K562 (cell line): ENCODE results near the gene CACNA1I. TPM values are rescaled to one million over a fixed set of nuclear protein-coding genes. Genes with fewer than 3 reads are reported as not detected.

Experiments
- ATAC-seq: fragments of 200-7000 bp; cut with Tn5 transposase; 3 replicates; pipeline ENCODE4 v1.9.1; 2020; ENCODE audit warnings: moderate library complexity
- BruUV-seq: library from RNA; stranded (reverse); fragments of 400-500 nt; replicated peaks from 2 replicates; lab custom pipeline; 2021; lab: Mats Ljungman, UMichigan
- CTCF ChIA-PET: fragments of 300-600 bp; formaldehyde crosslinking; extraction: SDS; loops from one replicate; lab custom pipeline; 2021; ENCODE audit warnings: low intra/inter-chr PET ratio; lab: Yijun Ruan, JAX
- POLR2A ChIA-PET: fragments of 300-600, 350-650 bp; sonication (Branson Sonifier 250); formaldehyde crosslinking; extraction: SDS; loops from one replicate; lab custom pipeline; 2021; ENCODE audit warnings: antibody characterized with exemption, inconsistent platforms; lab: Yijun Ruan, JAX
- DNase-seq, 4 experiments: peaks; one replicate each; pipeline versions ENCODE4 v3.0.0 to v3.0.0-alpha.2; 2011 to 2018; ENCODE audit warnings: low spot score in 3 of 4, mixed read lengths in 3 of 4; ENCODE audit errors: extremely low read depth in 1 of 4
- FAIRE-seq: peaks from 2 replicates; lab custom pipeline; 2011; peaks lifted over from hg19 to GRCh38; lab: Jason Lieb, UNC
- H2AFZ ChIP-seq: 2 replicates; pipeline ENCODE4 v1.6.0; 2011; ENCODE audit warnings: low read depth, low read length, control low read depth, inconsistent platforms
- H3K27ac ChIP-seq: fragments of 200-600 bp; 3 replicates; pipeline ENCODE4 v1.8.0; 2011; ENCODE audit warnings: low read depth, mild to moderate bottlenecking, control low read depth, inconsistent platforms, low read length, moderate library complexity, mixed read lengths; ENCODE audit errors: extremely low read depth
- H3K27me3 ChIP-seq, 2 experiments: fragments of 300-600 bp in 1 of 2; 2 replicates in 1 of 2; 3 replicates in 1 of 2; pipeline versions ENCODE4 v1.6.0 to v1.8.0; 2011; ENCODE audit warnings: inconsistent platforms in 2 of 2, low read length in 2 of 2, mild to moderate bottlenecking in 1 of 2, mixed read lengths in 1 of 2, moderate library complexity in 1 of 2; ENCODE audit not compliant: control insufficient read depth in 2 of 2, insufficient read depth in 2 of 2
- H3K36me3 ChIP-seq: fragments of 300-600 bp; 3 replicates; pipeline ENCODE4 v1.8.0; 2011; ENCODE audit warnings: mild to moderate bottlenecking, low read length, inconsistent platforms; ENCODE audit not compliant: control insufficient read depth, insufficient read depth
- H3K4me1 ChIP-seq, 2 experiments: fragments of 200-600 bp in 1 of 2; replicated peaks in 1 of 2; 2 replicates in 1 of 2; 3 replicates in 1 of 2; pipeline versions ENCODE4 v1.5.1 to v1.8.0; 2011; ENCODE audit warnings: inconsistent platforms in 2 of 2, low read length in 2 of 2, mild to moderate bottlenecking in 1 of 2, mixed read lengths in 1 of 2, moderate library complexity in 1 of 2; ENCODE audit not compliant: control insufficient read depth in 2 of 2, insufficient read depth in 2 of 2
- H3K4me2 ChIP-seq: 2 replicates; pipeline ENCODE4 v1.6.1; 2011; ENCODE audit warnings: low read length, control low read depth, inconsistent platforms, mixed read lengths; ENCODE audit not compliant: insufficient read depth
- H3K4me3 ChIP-seq: fragments of 200-600 bp; sonication (generic), shearing (Covaris generic); 2 replicates; pipeline ENCODE4 v1.5.1; 2016; ENCODE audit warnings: control low read depth, inconsistent platforms
- H3K79me2 ChIP-seq: fragments of 200-600 bp; 3 replicates; pipeline ENCODE4 v1.8.0; 2011; ENCODE audit warnings: low read length, inconsistent platforms; ENCODE audit not compliant: control insufficient read depth, insufficient read depth
- H3K9ac ChIP-seq, 2 experiments: 2 replicates each; pipeline versions ENCODE4 v1.6.0 to v1.6.1; 2011; ENCODE audit warnings: low read depth in 2 of 2, low read length in 2 of 2, control low read depth in 1 of 2, inconsistent platforms in 1 of 2, mild to moderate bottlenecking in 1 of 2, mixed read lengths in 1 of 2; ENCODE audit not compliant: insufficient read depth in 1 of 2
- H3K9me1 ChIP-seq: one replicate; pipeline ENCODE4 v1.6.0; 2011; ENCODE audit warnings: inconsistent platforms, mild to moderate bottlenecking, low read length, moderate library complexity; ENCODE audit not compliant: control insufficient read depth, insufficient read depth
- H3K9me3 ChIP-seq: replicated peaks from 2 replicates; pipeline ENCODE4 v1.5.1; 2011; ENCODE audit warnings: low read depth, low read length, inconsistent platforms; ENCODE audit not compliant: control insufficient read depth, insufficient read depth
- H4K20me1 ChIP-seq: replicated peaks from 2 replicates; pipeline ENCODE4 v1.6.1; 2011; ENCODE audit warnings: low read length, inconsistent platforms, mixed read lengths; ENCODE audit not compliant: control insufficient read depth, insufficient read depth
- CC2D1A ChIP-seq: fragments of 450-650 bp; IDR thresholded peaks from 2 replicates; pipeline ENCODE4 v1.6.1; 2017; ENCODE audit warnings: mild to moderate bottlenecking
- CGGBP1 ChIP-seq: fragments of 250-450 bp; sonication (Bioruptor Pico); IDR thresholded peaks from 2 replicates; pipeline ENCODE4 v1.9.0; 2021; ENCODE audit warnings: mild to moderate bottlenecking
- COPS2 ChIP-seq: fragments of 450-650 bp; conservative IDR thresholded peaks from 2 replicates; pipeline ENCODE4 v1.6.1; 2016; ENCODE audit warnings: mild to moderate bottlenecking, moderate library complexity
- HMG20B ChIP-seq: fragments of 250-450 bp; sonication (Bioruptor Pico); IDR thresholded peaks from 2 replicates; pipeline ENCODE4 v1.5.0; 2021; ENCODE audit warnings: mild to moderate bottlenecking
- MBD2 ChIP-seq: sonication (generic); IDR thresholded peaks from 2 replicates; pipeline ENCODE4 v1.6.1; 2016; ENCODE audit warnings: low read depth, borderline replicate concordance
- MEF2A ChIP-seq: IDR thresholded peaks from 2 replicates; pipeline ENCODE4 v1.6.1; 2011; ENCODE audit warnings: low read depth, mild to moderate bottlenecking, low read length, moderate library complexity; ENCODE audit not compliant: control insufficient read depth
- MYBL2 ChIP-seq, 2 experiments: fragments of 450-650 bp in 1 of 2; sonication (generic) in 1 of 2; formaldehyde crosslinking in 1 of 2; IDR thresholded peaks; 2 replicates each; pipeline versions ENCODE4 v1.6.1 to v1.8.1; 2017 to 2022; ENCODE audit warnings: borderline replicate concordance in 1 of 2, inconsistent platforms in 1 of 2, low read depth in 1 of 2, mild to moderate bottlenecking in 1 of 2, missing genetic modification reagents in 1 of 2, moderate library complexity in 1 of 2
- PHF8 ChIP-seq: fragments of 200-600 bp; sonication (generic); IDR thresholded peaks from 2 replicates; pipeline ENCODE4 v1.6.1; 2012; ENCODE audit warnings: mixed run types, mild to moderate bottlenecking, inconsistent platforms, low read length, moderate library complexity, borderline replicate concordance
- PRDM10 ChIP-seq: fragments of 450-650 bp; IDR thresholded peaks from 2 replicates; pipeline ENCODE4 v1.6.1; 2018; ENCODE audit not compliant: partially characterized antibody
- PYGO2 ChIP-seq: fragments of 450-650 bp; IDR thresholded peaks from 2 replicates; pipeline ENCODE4 v1.6.1; 2016; ENCODE audit warnings: mild to moderate bottlenecking, missing genetic modification characterization, moderate library complexity, missing compliant biosample characterization
- RAD51 ChIP-seq: fragments of 450-650 bp; IDR thresholded peaks from 2 replicates; pipeline ENCODE4 v1.7.1; 2016; ENCODE audit warnings: low read depth, mild to moderate bottlenecking, borderline replicate concordance
- RFX7 ChIP-seq: fragments of 250-450 bp; sonication (Bioruptor Pico); IDR thresholded peaks from 2 replicates; pipeline ENCODE4 v1.5.1; 2021; ENCODE audit warnings: mild to moderate bottlenecking
- SMAD2 ChIP-seq: fragments of 150-350 bp; IDR thresholded peaks from 2 replicates; pipeline ENCODE4 v1.6.1; 2014; ENCODE audit warnings: low read depth, mild to moderate bottlenecking, low read length
- SNAPC5 ChIP-seq: fragments of 250-450 bp; sonication (Bioruptor Pico); IDR thresholded peaks from 2 replicates; pipeline ENCODE4 v1.8.0; 2021; ENCODE audit warnings: moderate library complexity, mild to moderate bottlenecking, inconsistent platforms
- ZNF12 ChIP-seq: sonication (generic); formaldehyde crosslinking; IDR thresholded peaks from 2 replicates; pipeline ENCODE4 v1.4.0; 2020; ENCODE audit warnings: mild to moderate bottlenecking, missing genetic modification reagents
- ZNF197 ChIP-seq: fragments of 200-800 bp; sonication (Bioruptor generic); IDR thresholded peaks from 2 replicates; pipeline ENCODE4 v1.6.1; 2016; ENCODE audit warnings: low read depth, missing genetic modification characterization, missing compliant biosample characterization
- ZNF3 ChIP-seq: fragments of 250-450 bp; sonication (Bioruptor Pico); IDR thresholded peaks from 2 replicates; pipeline ENCODE4 v1.5.0; 2021; ENCODE audit warnings: mild to moderate bottlenecking, moderate library complexity
- ZNF347 ChIP-seq: fragments of 450-650 bp; formaldehyde crosslinking; IDR thresholded peaks from 2 replicates; pipeline ENCODE4 v1.4.0; 2020; ENCODE audit warnings: low read depth, mild to moderate bottlenecking, moderate library complexity
- WGBS: fragments of 100-300 bp; shearing (Covaris generic); methylation state at CpG from one replicate; pipeline ENCODE4 v1.1.6; 2016; ENCODE audit warnings: low coverage, mixed read lengths; ENCODE audit not compliant: insufficient coverage; ENCODE audit errors: missing lambda C conversion rate; 5-methylcytosine and 5-hydroxymethylcytosine counted together
- in situ Hi-C: fragments of 300-500 bp; cut with MboI; formaldehyde crosslinking; loops from 4 replicates; pipeline ENCODE4 v1.15.0; 2018; ENCODE audit warnings: inconsistent platforms, mixed read lengths
- intact Hi-C: fragments of 100-400 bp; cut with micrococcal nuclease; formaldehyde crosslinking; loops from 2 replicates; pipeline ENCODE4 v1.14.2; 2022
- polyA plus RNA-seq, 8 experiments: library from polyadenylated mRNA; depleted of rRNA in 4 of 8; stranded (reverse) in 5 of 8; unstranded in 3 of 8; fragments of >200 nt; fragmentation: Nextera tagmentation in 2 of 8; fragmentation: Illumina TruSeq in 1 of 8; extraction: Ambion mirVana in 2 of 8; extraction: Trizol in 1 of 8; gene quantifications; 2 replicates each; pipeline versions ENCODE4 v1.2.1 to v1.2.3, GENCODE V29; 2011 to 2014; ENCODE audit warnings: inconsistent platforms in 1 of 8, missing spikeins in 1 of 8
- total RNA-seq, 7 experiments: library from RNA; depleted of rRNA in 6 of 7; stranded (reverse); fragments of >200 nt in 6 of 7; fragmentation: Illumina TruSeq in 2 of 7; extraction: Trizol in 2 of 7; gene quantifications; 2 replicates each; pipeline versions ENCODE4 v1.2.1 to v1.2.3, GENCODE V29; 2011 to 2021; ENCODE audit warnings: low replicate concordance in 1 of 7

CACNA1I gene
- total and polyA plus RNA-seq, 9 of the 15 experiments (the other 6 are each of a cell fraction or from before 2014, with no cell fraction given): 0.01 to 0.79 (median 0.32) TPM; not detected in 1

- no peak overlapping the region for H3K27ac ChIP-seq
- peaks cover 0 to 17% of the 10 kb centered on the region in 2 experiments; a peak in 3 of 5 replicates for H3K4me1 ChIP-seq
- DNase-seq: no peak
- no peaks in the 10 kb centered on the region for H3K79me2 ChIP-seq
- H3K4me2 ChIP-seq: no peak overlapping the region
- FAIRE-seq: no peak
- BruUV-seq: no TSS peak
- no peak overlapping the region for H2AFZ ChIP-seq
- no peaks in the 10 kb centered on the region for H3K27me3 ChIP-seq
- TF ChIP-seq PYGO2 (no peak), RFX7 (CRISPR knock-in tag) (no peak), MBD2 (no peak), ZNF347 (CRISPR knock-in tag) (no peak), MYBL2 (IDR thresholded peaks at IDR 0.05; ENCODE audit: low read depth) (no peak), MYBL2 (CRISPR knock-in tag; IDR thresholded peaks at IDR 0.05; ENCODE audit: borderline replicate concordance) (no peak), COPS2 (no peak), CGGBP1 (no peak), MEF2A (no peak), CC2D1A (no peak), PRDM10 (no peak), HMG20B (CRISPR knock-in tag) (no peak), RAD51 (no peak), ZNF197 (CRISPR knock-in tag) (no peak), ZNF12 (no peak), ZNF3 (CRISPR knock-in tag) (no peak), SMAD2 (no peak), PHF8 (no peak), SNAPC5 (CRISPR knock-in tag) (no peak)
- TF ChIP-seq, all 486 proteins: peak for 0
- Histone ChIP-seq H3K9me3 (no peaks in the 10 kb centered on the region), H4K20me1 (no peaks in the 10 kb centered on the region), H3K9ac (no peak overlapping the region), H3K4me3 (no peak overlapping the region), H3K9me1 (peaks cover 2% of the 10 kb centered on the region), H3K36me3 (no peaks in the 10 kb centered on the region)
- no peak for ATAC-seq
- ChIA-PET CTCF (no interaction called here), POLR2A (interaction anchor here (0.6 kb wide), 1 partner anchor 433 kb away, joined by 3 read pairs; no protein-coding TSS in a partner anchor)
- WGBS: 78% methylated on average over 16 of the region's 18 CpGs
- in situ Hi-C loops (no loop called here), intact Hi-C loops (no loop called here)
These were observed 30.1 kb downstream of the CACNA1I start for GRCh38 chr22:39600491-39601179.
